Stomach smooth muscle (tissue), 2 donors: Measurements from ENCODE around the gene ZNF628.
"Not testable (repeated sequence)": the region's sequence is repeated elsewhere in the genome, so short reads cannot be mapped to it uniquely, and the experiment has no call there.

Source experiments
- H3K27ac ChIP-seq: one replicate; pipeline ENCODE4 v1.7.0; 2013; ENCODE audit warnings: mild to moderate bottlenecking, low read length, inconsistent platforms
- H3K27me3 ChIP-seq, 2 donors: one replicate each; pipeline ENCODE4 v1.7.0; 2013; ENCODE audit warnings: low read length in 2 of 2; ENCODE audit not compliant: insufficient read depth in 2 of 2, control insufficient read depth in 1 of 2
- H3K36me3 ChIP-seq, 2 donors: one replicate each; pipeline ENCODE4 v1.7.0; 2013; ENCODE audit warnings: low read length in 2 of 2; ENCODE audit not compliant: control insufficient read depth in 2 of 2, insufficient read depth in 2 of 2
- H3K4me1 ChIP-seq: one replicate; pipeline ENCODE4 v1.7.0; 2013; ENCODE audit warnings: low read length; ENCODE audit not compliant: control insufficient read depth, insufficient read depth
- H3K4me3 ChIP-seq, 2 donors: one replicate each; pipeline ENCODE4 v1.7.0; 2013; ENCODE audit warnings: low read length in 2 of 2
- H3K9ac ChIP-seq, 2 donors: one replicate each; pipeline ENCODE4 v1.7.0; 2013; ENCODE audit warnings: low read length in 2 of 2, mild to moderate bottlenecking in 1 of 2
- H3K9me3 ChIP-seq, 2 donors: one replicate each; pipeline ENCODE4 v1.7.0; 2013; ENCODE audit warnings: low read length in 2 of 2; ENCODE audit not compliant: control insufficient read depth in 2 of 2
- donor health status: healthy.
- donor health status: Pancreatic carcinoma.

The ZNF628 gene

GRCh38 chr19:55441319-55441691 lies 35.1 kb upstream of the ZNF628 start:
- H3K27me3 ChIP-seq: peaks cover 62 to 71% of the 10 kb centered on the region in 2 donors
- no peak overlapping the region for H3K27ac ChIP-seq
- no peaks in the 10 kb centered on the region for H3K9me3 ChIP-seq
- H3K4me3 ChIP-seq: no peak overlapping the region
- H3K4me1 ChIP-seq: peaks cover 7% of the 10 kb centered on the region
- no peak overlapping the region for H3K9ac ChIP-seq
- no peaks in the 10 kb centered on the region for H3K36me3 ChIP-seq

- H3K9me3 ChIP-seq: no peaks in the 10 kb centered on the region
- no peak overlapping the region for H3K27ac ChIP-seq
- H3K9ac ChIP-seq: no peak overlapping the region
- peaks cover 7% of the 10 kb centered on the region for H3K4me1 ChIP-seq
- peaks cover 61 to 71% of the 10 kb centered on the region in 2 donors for H3K27me3 ChIP-seq
- H3K36me3 ChIP-seq: no peaks in the 10 kb centered on the region
- H3K4me3 ChIP-seq: no peak overlapping the region
Measured at GRCh38 chr19:55441692-55442321, 34.6 kb upstream of the ZNF628 start.

- Histone ChIP-seq H3K27me3 (peaks cover 59 to 67% of the 10 kb centered on the region in 2 donors), H3K27ac (no peak overlapping the region), H3K4me1 (peaks cover 7% of the 10 kb centered on the region), H3K9me3 (no peaks in the 10 kb centered on the region), H3K4me3 (no peak overlapping the region), H3K36me3 (no peaks in the 10 kb centered on the region), H3K9ac (no peak overlapping the region)
Measured at GRCh38 chr19:55442372-55442961, 34.0 kb upstream of the ZNF628 start.

GRCh38 chr19:55443045-55443823 lies 33.2 kb upstream of the ZNF628 start, which contains the start of gene SHISA7:
SHISA7 (minus strand) TSS chr19:55443300; CDS start chr19:55442863, 437 bp downstream.
- H3K9me3 ChIP-seq: no peaks in the 10 kb centered on the region

GRCh38 chr19:55443824-55444480 lies 32.5 kb upstream of the ZNF628 start:
- H3K27me3 ChIP-seq: peaks cover 57 to 60% of the 10 kb centered on the region in 2 donors
- no peak overlapping the region for H3K9ac ChIP-seq
- peaks cover 10% of the 10 kb centered on the region for H3K4me1 ChIP-seq
- H3K27ac ChIP-seq: no peak overlapping the region
- no peaks in the 10 kb centered on the region for H3K9me3 ChIP-seq
- H3K36me3 ChIP-seq: no peaks in the 10 kb centered on the region
- H3K4me3 ChIP-seq: no peak overlapping the region

More at GRCh38 chr19:55443045-55443823, 33.2 kb upstream of the ZNF628 start, which contains the start of gene SHISA7:
- Histone ChIP-seq H3K4me1 (peaks cover 10% of the 10 kb centered on the region), H3K9ac (no peak within 1 kb of the TSS), H3K4me3 (no peak within 1 kb of the TSS), H3K36me3 (no peaks in the 10 kb centered on the region), H3K27me3 (peaks cover 58 to 67% of the 10 kb centered on the region in 2 donors), H3K27ac (no peak within 1 kb of the TSS)

- Histone ChIP-seq H3K4me3 (no peak overlapping the region), H3K27ac (no peak overlapping the region), H3K36me3 (no peaks in the 10 kb centered on the region), H3K9me3 (no peaks in the 10 kb centered on the region), H3K9ac (no peak overlapping the region), H3K27me3 (peaks cover 58 to 63% of the 10 kb centered on the region in 2 donors), H3K4me1 (peaks cover 10% of the 10 kb centered on the region)
Measured at GRCh38 chr19:55444646-55445045, 31.8 kb upstream of the ZNF628 start.

GRCh38 chr19:55446060-55446459 lies 30.4 kb upstream of the ZNF628 start:
- peaks cover 53 to 54% of the 10 kb centered on the region in 2 donors for H3K27me3 ChIP-seq

GRCh38 chr19:55447421-55448174 lies 28.8 kb upstream of the ZNF628 start:
- peaks cover 10% of the 10 kb centered on the region for H3K4me1 ChIP-seq
- H3K9me3 ChIP-seq: no peaks in the 10 kb centered on the region
- H3K36me3 ChIP-seq: no peaks in the 10 kb centered on the region
- H3K27ac ChIP-seq: no peak overlapping the region
- peaks cover 48 to 57% of the 10 kb centered on the region in 2 donors for H3K27me3 ChIP-seq
- no peak overlapping the region for H3K9ac ChIP-seq
- H3K4me3 ChIP-seq: no peak overlapping the region

More at GRCh38 chr19:55446060-55446459, 30.4 kb upstream of the ZNF628 start:
- Histone ChIP-seq H3K36me3 (no peaks in the 10 kb centered on the region), H3K4me3 (no peak overlapping the region), H3K9ac (no peak overlapping the region), H3K9me3 (no peaks in the 10 kb centered on the region), H3K4me1 (peaks cover 7% of the 10 kb centered on the region), H3K27ac (no peak overlapping the region)

GRCh38 chr19:55448175-55448490 lies 28.3 kb upstream of the ZNF628 start:
- Histone ChIP-seq H3K27me3 (peaks cover 45 to 56% of the 10 kb centered on the region in 2 donors), H3K4me1 (peaks cover 14% of the 10 kb centered on the region)
- H3K9ac ChIP-seq, H3K4me3 ChIP-seq, H3K36me3 ChIP-seq, H3K9me3 ChIP-seq, H3K27ac ChIP-seq: not testable (repeated sequence)

GRCh38 chr19:55449469-55449868 lies 26.9 kb upstream of the ZNF628 start:
- H3K4me1 ChIP-seq: peaks cover 15% of the 10 kb centered on the region
- no peak overlapping the region for H3K9ac ChIP-seq
- H3K36me3 ChIP-seq: no peaks in the 10 kb centered on the region
- no peak overlapping the region for H3K4me3 ChIP-seq
- H3K27ac ChIP-seq: no peak overlapping the region
- H3K27me3 ChIP-seq: peaks cover 34 to 43% of the 10 kb centered on the region in 2 donors
- H3K9me3 ChIP-seq: no peaks in the 10 kb centered on the region
